ENCODE data around the gene MUC5AC.
"Not testable (repeated sequence)": the region's sequence is repeated elsewhere in the genome, so short reads cannot be mapped to it uniquely, and the experiment has no call there.

Gene MUC5AC

DNA sequence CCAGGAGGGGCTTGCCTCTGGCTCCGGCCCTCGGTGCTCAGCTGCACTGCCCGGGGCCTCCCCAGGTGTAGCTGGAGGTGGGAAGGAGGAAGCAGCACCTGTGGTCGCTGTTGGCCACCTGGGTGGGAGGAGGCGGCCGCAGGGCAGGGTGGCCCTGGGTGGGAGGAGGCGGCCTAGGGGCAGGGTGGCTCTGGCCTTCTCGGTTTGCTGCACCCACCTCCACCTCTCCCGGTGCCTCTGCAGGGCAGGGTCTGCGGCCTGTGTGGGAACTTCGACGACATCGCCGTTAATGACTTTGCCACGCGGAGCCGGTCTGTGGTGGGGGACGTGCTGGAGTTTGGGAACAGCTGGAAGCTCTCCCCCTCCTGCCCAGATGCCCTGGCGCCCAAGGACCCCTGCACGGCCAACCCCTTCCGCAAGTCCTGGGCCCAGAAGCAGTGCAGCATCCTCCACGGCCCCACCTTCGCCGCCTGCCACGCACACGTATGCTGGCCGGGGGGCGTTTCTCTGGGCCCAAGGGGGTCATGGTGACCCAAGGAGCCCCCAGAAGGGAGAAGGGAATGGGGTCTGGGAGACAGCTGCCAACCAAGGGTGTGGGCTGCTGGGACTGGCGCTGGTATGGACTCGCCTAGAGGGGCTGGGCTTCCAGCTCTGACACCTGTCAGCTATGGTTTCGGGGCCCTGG, 20.6 kb downstream of the MUC5AC start:
- no peak overlapping the region for H3K27ac ChIP-seq (ENCODE audit: low read length)
- H3K36me3 ChIP-seq (ENCODE audit: control insufficient read depth in 1 of 2, insufficient read depth in 2 of 2, low read length in 2 of 2) = no peaks in the 10 kb centered on the region
- no peaks in the 10 kb centered on the region for H3K9me3 ChIP-seq (ENCODE audit: control insufficient read depth in 1 of 2, low read length in 2 of 2)
- no peak overlapping the region for H3K4me3 ChIP-seq (ENCODE audit: low read depth in 1 of 2, low read length in 2 of 2)
- no peaks in the 10 kb centered on the region for H3K27me3 ChIP-seq (ENCODE audit: low read depth, low read length)
- no peaks in the 10 kb centered on the region for H3K4me1 ChIP-seq (ENCODE audit: control insufficient read depth in 1 of 2, insufficient read depth in 2 of 2, low read length in 2 of 2)

DNA sequence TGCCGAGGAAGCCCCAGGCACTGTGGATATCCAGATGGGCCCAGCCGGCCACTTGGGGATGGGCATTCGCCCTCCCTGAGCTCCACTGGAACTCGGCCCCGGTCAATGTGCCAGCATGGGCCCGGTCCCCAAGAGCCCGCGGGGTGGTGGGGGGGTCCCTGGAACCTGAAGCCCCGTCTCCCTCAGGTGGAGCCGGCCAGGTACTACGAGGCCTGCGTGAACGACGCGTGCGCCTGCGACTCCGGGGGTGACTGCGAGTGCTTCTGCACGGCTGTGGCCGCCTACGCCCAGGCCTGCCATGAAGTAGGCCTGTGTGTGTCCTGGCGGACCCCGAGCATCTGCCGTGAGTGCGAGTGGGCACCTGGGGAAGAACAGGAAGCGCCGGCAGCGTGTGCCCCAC, 21.2 kb downstream of the MUC5AC start:
- Histone ChIP-seq H3K27me3 (ENCODE audit: low read depth, low read length) (no peaks in the 10 kb centered on the region), H3K36me3 (ENCODE audit: control insufficient read depth in 1 of 2, insufficient read depth in 2 of 2, low read length in 2 of 2) (no peaks in the 10 kb centered on the region), H3K9me3 (ENCODE audit: control insufficient read depth in 1 of 2, low read length in 2 of 2) (no peaks in the 10 kb centered on the region), H3K4me1 (ENCODE audit: control insufficient read depth in 1 of 2, insufficient read depth in 2 of 2, low read length in 2 of 2) (no peaks in the 10 kb centered on the region), H3K27ac (ENCODE audit: low read length) (no peak overlapping the region), H3K4me3 (ENCODE audit: low read depth in 1 of 2, low read length in 2 of 2) (no peak overlapping the region)

DNA sequence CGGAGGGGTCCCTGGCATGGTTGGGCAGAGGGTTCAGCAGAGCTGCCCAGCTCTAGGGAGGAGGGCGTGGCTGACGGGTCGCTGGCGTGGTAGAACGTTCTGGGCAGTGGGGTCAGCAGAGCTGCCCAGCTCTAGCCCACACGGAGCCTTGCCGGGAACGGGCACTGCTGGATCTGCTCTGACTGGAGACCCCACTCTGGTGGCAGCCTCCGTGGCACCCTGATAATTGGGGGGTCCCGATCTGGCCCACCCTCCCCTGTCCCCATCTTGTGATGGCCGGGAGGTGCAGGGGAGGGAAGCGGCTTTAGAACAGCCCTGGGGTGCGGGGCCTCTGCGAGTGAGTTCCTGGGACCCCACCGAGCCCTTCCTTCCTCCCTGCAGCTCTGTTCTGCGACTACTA, 21.9 kb downstream of the MUC5AC start:
- H3K36me3 ChIP-seq (ENCODE audit: control insufficient read depth in 1 of 2, insufficient read depth in 2 of 2, low read length in 2 of 2) = no peaks in the 10 kb centered on the region
- H3K4me3 ChIP-seq (ENCODE audit: low read depth in 1 of 2, low read length in 2 of 2) = no peak overlapping the region
- no peaks in the 10 kb centered on the region for H3K4me1 ChIP-seq (ENCODE audit: control insufficient read depth in 1 of 2, insufficient read depth in 2 of 2, low read length in 2 of 2)
- no peak overlapping the region for H3K27ac ChIP-seq (ENCODE audit: low read length)
- no peaks in the 10 kb centered on the region for H3K9me3 ChIP-seq (ENCODE audit: control insufficient read depth in 1 of 2, low read length in 2 of 2)
- H3K27me3 ChIP-seq (ENCODE audit: low read depth, low read length) = no peaks in the 10 kb centered on the region

DNA sequence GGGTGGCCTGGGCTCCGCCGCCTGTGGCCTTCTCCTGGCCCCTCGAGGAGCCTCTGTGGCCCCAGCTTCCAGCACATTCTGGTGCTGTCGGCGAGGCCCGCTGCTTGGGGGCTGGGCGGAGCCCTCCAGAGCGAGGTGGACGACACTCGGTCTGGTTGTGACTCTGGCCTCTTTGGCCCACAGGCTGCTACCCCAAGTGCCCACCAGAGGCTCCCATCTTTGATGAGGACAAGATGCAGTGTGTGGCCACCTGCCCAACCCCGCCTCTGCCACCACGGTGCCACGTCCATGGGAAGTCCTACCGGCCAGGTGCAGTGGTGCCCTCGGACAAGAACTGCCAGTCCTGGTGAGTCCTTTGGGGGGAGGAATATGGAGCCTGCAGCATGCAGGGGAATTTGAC, 22.4 kb downstream of the MUC5AC start:
- Histone ChIP-seq H3K9me3 (ENCODE audit: control insufficient read depth in 1 of 2, low read length in 2 of 2) (no peaks in the 10 kb centered on the region), H3K4me1 (ENCODE audit: control insufficient read depth in 1 of 2, insufficient read depth in 2 of 2, low read length in 2 of 2) (no peaks in the 10 kb centered on the region), H3K27me3 (ENCODE audit: low read depth, low read length) (no peaks in the 10 kb centered on the region), H3K27ac (ENCODE audit: low read length) (no peak overlapping the region), H3K4me3 (ENCODE audit: low read depth in 1 of 2, low read length in 2 of 2) (no peak overlapping the region), H3K36me3 (ENCODE audit: control insufficient read depth in 1 of 2, insufficient read depth in 2 of 2, low read length in 2 of 2) (no peaks in the 10 kb centered on the region)

DNA sequence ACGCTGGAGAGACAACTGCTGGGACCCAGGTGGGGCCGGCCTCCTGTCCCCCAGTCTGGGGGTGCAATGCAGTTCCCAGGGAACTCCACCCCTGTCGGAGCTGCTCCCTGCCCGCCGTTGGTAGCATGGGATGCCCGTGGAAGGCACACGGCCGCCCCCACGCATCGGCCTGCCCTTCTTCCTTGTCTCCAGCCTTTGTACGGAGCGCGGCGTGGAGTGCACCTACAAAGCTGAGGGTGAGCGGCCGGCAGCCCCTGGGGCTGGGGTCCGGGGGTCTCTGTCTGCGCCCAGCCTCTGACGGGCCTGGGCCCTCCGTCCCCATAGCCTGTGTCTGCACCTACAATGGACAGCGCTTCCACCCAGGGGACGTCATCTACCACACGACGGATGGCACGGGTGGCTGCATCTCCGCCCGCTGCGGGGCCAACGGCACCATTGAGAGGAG, 23.2 kb downstream of the MUC5AC start:
- Histone ChIP-seq H3K27ac (ENCODE audit: low read length) (no peak overlapping the region), H3K9me3 (ENCODE audit: control insufficient read depth in 1 of 2, low read length in 2 of 2) (no peaks in the 10 kb centered on the region), H3K27me3 (ENCODE audit: low read depth, low read length) (no peaks in the 10 kb centered on the region), H3K4me3 (ENCODE audit: low read depth in 1 of 2, low read length in 2 of 2) (no peak overlapping the region), H3K4me1 (ENCODE audit: control insufficient read depth in 1 of 2, insufficient read depth in 2 of 2, low read length in 2 of 2) (no peaks in the 10 kb centered on the region), H3K36me3 (ENCODE audit: control insufficient read depth in 1 of 2, insufficient read depth in 2 of 2, low read length in 2 of 2) (no peaks in the 10 kb centered on the region)

DNA sequence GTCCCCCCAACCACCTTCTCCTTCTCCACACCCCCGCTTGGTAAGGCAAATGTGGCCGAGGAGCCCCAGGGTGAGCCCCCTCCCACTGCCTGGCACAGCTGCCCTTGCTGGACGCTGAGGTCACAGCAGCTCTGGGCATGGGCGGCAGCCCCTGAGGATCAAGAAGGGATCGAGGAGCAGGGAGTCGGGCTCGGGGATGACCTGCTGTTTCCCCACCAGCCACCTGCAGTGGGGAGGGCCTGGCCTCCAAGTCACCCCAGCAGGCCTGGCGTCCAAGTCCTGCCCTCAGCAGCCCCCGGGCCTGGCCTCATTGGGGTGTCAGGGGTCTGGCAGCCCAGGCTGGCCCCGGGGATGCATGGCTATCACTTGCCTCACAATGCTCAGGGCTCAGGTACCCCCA, 23.7 kb downstream of the MUC5AC start:
- Histone ChIP-seq H3K27me3 (ENCODE audit: low read depth, low read length) (no peaks in the 10 kb centered on the region), H3K27ac (ENCODE audit: low read length) (no peak overlapping the region), H3K9me3 (ENCODE audit: control insufficient read depth in 1 of 2, low read length in 2 of 2) (no peaks in the 10 kb centered on the region), H3K4me1 (ENCODE audit: control insufficient read depth in 1 of 2, insufficient read depth in 2 of 2, low read length in 2 of 2) (no peaks in the 10 kb centered on the region), H3K36me3 (ENCODE audit: control insufficient read depth in 1 of 2, insufficient read depth in 2 of 2, low read length in 2 of 2) (no peaks in the 10 kb centered on the region), H3K4me3 (ENCODE audit: low read depth in 1 of 2, low read length in 2 of 2) (no peak overlapping the region)

DNA sequence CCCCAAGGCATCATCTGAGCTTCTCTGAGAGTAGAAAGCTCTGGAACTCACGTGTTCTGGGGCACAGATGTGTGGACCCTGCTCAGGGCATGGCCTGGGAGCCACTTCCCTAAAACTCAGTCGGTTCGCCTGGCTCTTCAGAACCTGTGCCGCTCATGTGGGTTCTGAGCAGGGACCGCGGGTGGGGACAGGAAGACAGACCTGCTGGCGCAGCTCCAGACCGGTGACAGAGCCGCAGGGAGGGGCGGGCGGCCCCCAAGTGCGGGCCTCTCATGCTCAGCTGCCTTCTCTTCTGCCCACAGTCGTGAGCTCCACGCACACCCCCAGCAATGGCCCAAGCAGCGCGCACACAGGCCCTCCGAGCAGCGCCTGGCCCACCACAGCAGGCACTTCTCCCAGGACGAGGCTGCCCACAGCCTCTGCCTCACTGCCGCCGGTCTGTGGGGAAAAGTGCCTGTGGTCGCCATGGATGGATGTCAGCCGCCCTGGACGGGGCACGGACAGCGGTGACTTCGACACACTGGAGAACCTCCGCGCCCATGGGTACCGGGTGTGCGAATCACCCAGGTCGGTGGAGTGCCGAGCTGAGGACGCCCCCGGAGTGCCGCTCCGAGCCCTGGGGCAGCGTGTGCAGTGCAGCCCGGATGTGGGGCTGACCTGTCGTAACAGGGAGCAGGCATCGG, 24.2 kb downstream of the MUC5AC start:
- H3K36me3 ChIP-seq (ENCODE audit: control insufficient read depth in 1 of 2, insufficient read depth in 2 of 2, low read length in 2 of 2) = no peaks in the 10 kb centered on the region
- H3K4me3 ChIP-seq (ENCODE audit: low read depth in 1 of 2, low read length in 2 of 2) = no peak overlapping the region
- no peak overlapping the region for H3K27ac ChIP-seq (ENCODE audit: low read length)
- H3K27me3 ChIP-seq (ENCODE audit: low read depth, low read length) = no peaks in the 10 kb centered on the region
- H3K4me1 ChIP-seq (ENCODE audit: control insufficient read depth in 1 of 2, insufficient read depth in 2 of 2, low read length in 2 of 2) = no peaks in the 10 kb centered on the region
- H3K9me3 ChIP-seq (ENCODE audit: control insufficient read depth in 1 of 2, low read length in 2 of 2) = peaks cover 0 to 3% of the 10 kb centered on the region in 2 donors

DNA sequence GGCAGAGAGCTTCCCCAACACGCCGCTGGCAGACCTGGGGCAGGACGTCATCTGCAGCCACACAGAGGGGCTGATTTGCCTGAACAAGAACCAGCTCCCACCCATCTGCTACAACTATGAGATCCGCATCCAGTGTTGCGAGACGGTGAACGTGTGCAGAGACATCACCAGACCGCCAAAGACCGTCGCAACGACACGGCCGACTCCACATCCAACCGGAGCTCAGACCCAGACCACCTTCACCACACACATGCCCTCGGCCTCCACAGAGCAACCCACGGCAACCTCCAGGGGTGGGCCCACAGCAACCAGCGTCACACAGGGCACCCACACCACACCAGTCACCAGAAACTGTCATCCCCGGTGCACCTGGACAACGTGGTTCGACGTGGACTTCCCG, 26.4 kb downstream of the MUC5AC start:
- H3K36me3 ChIP-seq (ENCODE audit: control insufficient read depth in 1 of 2, insufficient read depth in 2 of 2, low read length in 2 of 2); H3K4me3 ChIP-seq (ENCODE audit: low read depth in 1 of 2, low read length in 2 of 2); H3K27me3 ChIP-seq (ENCODE audit: low read depth, low read length); H3K9me3 ChIP-seq (ENCODE audit: control insufficient read depth in 1 of 2, low read length in 2 of 2); H3K4me1 ChIP-seq (ENCODE audit: control insufficient read depth in 1 of 2, insufficient read depth in 2 of 2, low read length in 2 of 2); H3K27ac ChIP-seq (ENCODE audit: low read length): not testable (repeated sequence)

DNA sequence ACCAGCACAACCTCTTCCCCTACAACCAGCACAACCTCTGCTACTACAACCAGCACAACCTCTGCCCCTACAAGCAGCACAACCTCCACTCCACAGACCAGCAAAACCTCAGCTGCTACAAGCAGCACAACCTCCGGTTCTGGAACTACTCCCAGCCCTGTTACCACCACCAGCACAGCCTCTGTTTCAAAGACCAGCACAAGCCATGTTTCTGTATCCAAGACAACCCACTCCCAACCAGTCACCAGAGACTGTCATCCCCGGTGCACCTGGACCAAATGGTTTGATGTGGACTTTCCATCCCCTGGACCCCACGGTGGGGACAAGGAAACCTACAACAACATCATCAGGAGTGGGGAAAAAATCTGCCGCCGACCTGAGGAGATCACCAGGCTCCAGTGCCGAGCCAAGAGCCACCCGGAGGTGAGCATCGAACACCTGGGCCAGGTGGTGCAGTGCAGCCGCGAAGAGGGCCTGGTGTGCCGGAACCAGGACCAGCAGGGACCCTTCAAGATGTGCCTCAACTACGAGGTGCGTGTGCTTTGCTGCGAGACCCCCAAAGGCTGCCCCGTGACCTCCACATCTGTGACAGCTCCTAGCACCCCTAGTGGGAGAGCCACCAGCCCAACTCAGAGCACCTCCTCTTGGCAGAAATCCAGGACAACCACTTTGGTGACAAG, 30.8 kb downstream of the MUC5AC start:
- not testable (repeated sequence) for H3K9me3 ChIP-seq (ENCODE audit: control insufficient read depth in 1 of 2, low read length in 2 of 2); H3K4me3 ChIP-seq (ENCODE audit: low read depth in 1 of 2, low read length in 2 of 2)

DNA sequence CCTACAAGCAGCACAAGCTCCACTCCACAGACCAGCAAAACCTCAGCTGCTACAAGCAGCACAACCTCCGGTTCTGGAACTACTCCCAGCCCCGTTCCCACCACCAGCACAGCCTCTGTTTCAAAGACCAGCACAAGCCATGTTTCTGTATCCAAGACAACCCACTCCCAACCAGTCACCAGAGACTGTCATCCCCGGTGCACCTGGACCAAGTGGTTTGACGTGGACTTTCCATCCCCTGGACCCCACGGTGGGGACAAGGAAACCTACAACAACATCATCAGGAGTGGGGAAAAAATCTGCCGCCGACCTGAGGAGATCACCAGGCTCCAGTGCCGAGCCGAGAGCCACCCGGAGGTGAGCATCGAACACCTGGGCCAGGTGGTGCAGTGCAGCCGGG, 32.1 kb downstream of the MUC5AC start:
- not testable (repeated sequence) for H3K27me3 ChIP-seq (ENCODE audit: low read depth, low read length); H3K4me1 ChIP-seq (ENCODE audit: control insufficient read depth in 1 of 2, insufficient read depth in 2 of 2, low read length in 2 of 2); H3K9me3 ChIP-seq (ENCODE audit: control insufficient read depth in 1 of 2, low read length in 2 of 2); H3K27ac ChIP-seq (ENCODE audit: low read length); H3K36me3 ChIP-seq (ENCODE audit: control insufficient read depth in 1 of 2, insufficient read depth in 2 of 2, low read length in 2 of 2); H3K4me3 ChIP-seq (ENCODE audit: low read depth in 1 of 2, low read length in 2 of 2)

More for the DNA sequence above, 30.8 kb downstream of the MUC5AC start:
- not testable (repeated sequence) for H3K36me3 ChIP-seq (ENCODE audit: control insufficient read depth in 1 of 2, insufficient read depth in 2 of 2, low read length in 2 of 2); H3K27ac ChIP-seq (ENCODE audit: low read length); H3K4me1 ChIP-seq (ENCODE audit: control insufficient read depth in 1 of 2, insufficient read depth in 2 of 2, low read length in 2 of 2); H3K27me3 ChIP-seq (ENCODE audit: low read depth, low read length)

DNA sequence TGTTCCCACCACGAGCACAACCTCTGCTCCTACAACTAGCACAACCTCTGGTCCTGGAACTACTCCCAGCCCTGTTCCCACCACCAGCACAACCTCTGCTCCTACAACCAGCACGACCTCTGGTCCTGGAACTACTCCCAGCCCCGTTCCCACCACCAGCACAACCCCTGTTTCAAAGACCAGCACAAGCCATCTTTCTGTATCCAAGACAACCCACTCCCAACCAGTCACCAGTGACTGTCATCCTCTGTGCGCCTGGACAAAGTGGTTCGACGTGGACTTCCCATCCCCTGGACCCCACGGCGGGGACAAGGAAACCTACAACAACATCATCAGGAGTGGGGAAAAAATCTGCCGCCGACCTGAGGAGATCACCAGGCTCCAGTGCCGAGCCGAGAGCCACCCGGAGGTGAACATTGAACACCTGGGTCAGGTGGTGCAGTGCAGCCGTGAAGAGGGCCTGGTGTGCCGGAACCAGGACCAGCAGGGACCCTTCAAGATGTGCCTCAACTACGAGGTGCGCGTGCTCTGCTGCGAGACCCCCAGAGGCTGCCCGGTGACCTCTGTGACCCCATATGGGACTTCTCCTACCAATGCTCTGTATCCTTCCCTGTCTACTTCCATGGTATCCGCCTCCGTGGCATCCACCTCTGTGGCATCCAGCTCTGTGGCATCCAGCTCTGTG, 34.2 kb downstream of the MUC5AC start:
- H3K4me1 ChIP-seq (ENCODE audit: control insufficient read depth in 1 of 2, insufficient read depth in 2 of 2, low read length in 2 of 2); H3K9me3 ChIP-seq (ENCODE audit: control insufficient read depth in 1 of 2, low read length in 2 of 2); H3K36me3 ChIP-seq (ENCODE audit: control insufficient read depth in 1 of 2, insufficient read depth in 2 of 2, low read length in 2 of 2); H3K4me3 ChIP-seq (ENCODE audit: low read depth in 1 of 2, low read length in 2 of 2); H3K27ac ChIP-seq (ENCODE audit: low read length); H3K27me3 ChIP-seq (ENCODE audit: low read depth, low read length): not testable (repeated sequence)
